RWPE2 (cell line): ENCODE results near the gene DTL.

Source experiments
- ATAC-seq: fragments of 200-7000 bp; cut with Tn5 transposase; 3 replicates; pipeline ENCODE4 v1.9.1; 2021; ENCODE audit warnings: low read depth
- DNase-seq: peaks from one replicate; pipeline ENCODE4 v3.0.0-alpha.2; 2020; ENCODE audit warnings: low spot score
- H3K27ac ChIP-seq: fragments of 450-650 bp; 2 replicates; pipeline ENCODE4 v1.5.1; 2017; ENCODE audit warnings: mild to moderate bottlenecking; ENCODE audit not compliant: poor library complexity, severe bottlenecking
- H3K27me3 ChIP-seq: fragments of 250-450 bp; sonication (Bioruptor Pico); 2 replicates; pipeline ENCODE4 v1.5.1; 2021; ENCODE audit warnings: mild to moderate bottlenecking, moderate library complexity; ENCODE audit not compliant: insufficient read depth, poor library complexity, severe bottlenecking
- H3K36me3 ChIP-seq: fragments of 250-450 bp; sonication (Bioruptor Pico); 2 replicates; pipeline ENCODE4 v1.5.1; 2020; ENCODE audit warnings: low read depth, mild to moderate bottlenecking, moderate library complexity
- H3K4me1 ChIP-seq: fragments of 250-450 bp; sonication (Bioruptor Pico); 2 replicates; pipeline ENCODE4 v1.5.1; 2021; ENCODE audit warnings: mild to moderate bottlenecking, moderate library complexity; ENCODE audit not compliant: insufficient read depth, poor library complexity, severe bottlenecking
- H3K4me3 ChIP-seq: fragments of 250-450 bp; sonication (Bioruptor Pico); 2 replicates; pipeline ENCODE4 v1.5.1; 2021; ENCODE audit warnings: mild to moderate bottlenecking, moderate library complexity; ENCODE audit not compliant: severe bottlenecking
- H3K9me3 ChIP-seq: fragments of 250-450 bp; sonication (Bioruptor Pico); 2 replicates; pipeline ENCODE4 v1.5.1; 2021; ENCODE audit warnings: mild to moderate bottlenecking, moderate library complexity; ENCODE audit not compliant: severe bottlenecking
- TF ChIP-seq, protein P1 (sequence below): fragments of 450-650 bp; IDR thresholded peaks from one replicate; pipeline ENCODE4 v1.5.1; 2017; ENCODE audit warnings: mild to moderate bottlenecking, moderate library complexity; ENCODE audit not compliant: poor library complexity, severe bottlenecking

The DTL gene

DNA sequence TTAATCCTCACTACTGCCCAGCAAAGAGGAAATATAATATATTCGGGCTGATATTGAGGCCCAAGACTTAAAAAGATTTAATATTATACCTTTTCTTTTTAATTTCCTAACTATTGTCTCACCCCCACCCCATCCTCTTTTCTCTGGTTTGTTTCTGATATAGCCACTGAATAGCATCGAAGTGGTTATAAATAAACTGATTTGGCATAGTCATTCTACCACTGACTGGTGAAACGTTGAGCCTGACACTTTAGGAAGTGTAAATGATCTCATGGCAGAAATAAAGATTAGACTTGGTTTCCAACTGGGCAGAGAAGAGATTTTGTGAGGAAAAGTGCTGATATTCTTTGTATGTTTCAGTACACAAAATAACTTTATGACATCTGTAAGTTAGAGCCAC lies 39.3 kb downstream of the DTL start:
- Histone ChIP-seq H3K4me3 (no peak overlapping the region), H3K36me3 (peaks cover 55% of the 10 kb centered on the region), H3K9me3 (no peaks in the 10 kb centered on the region), H3K4me1 (no peaks in the 10 kb centered on the region), H3K27me3 (no peaks in the 10 kb centered on the region), H3K27ac (no peak overlapping the region)
- TF ChIP-seq, protein P1, sequence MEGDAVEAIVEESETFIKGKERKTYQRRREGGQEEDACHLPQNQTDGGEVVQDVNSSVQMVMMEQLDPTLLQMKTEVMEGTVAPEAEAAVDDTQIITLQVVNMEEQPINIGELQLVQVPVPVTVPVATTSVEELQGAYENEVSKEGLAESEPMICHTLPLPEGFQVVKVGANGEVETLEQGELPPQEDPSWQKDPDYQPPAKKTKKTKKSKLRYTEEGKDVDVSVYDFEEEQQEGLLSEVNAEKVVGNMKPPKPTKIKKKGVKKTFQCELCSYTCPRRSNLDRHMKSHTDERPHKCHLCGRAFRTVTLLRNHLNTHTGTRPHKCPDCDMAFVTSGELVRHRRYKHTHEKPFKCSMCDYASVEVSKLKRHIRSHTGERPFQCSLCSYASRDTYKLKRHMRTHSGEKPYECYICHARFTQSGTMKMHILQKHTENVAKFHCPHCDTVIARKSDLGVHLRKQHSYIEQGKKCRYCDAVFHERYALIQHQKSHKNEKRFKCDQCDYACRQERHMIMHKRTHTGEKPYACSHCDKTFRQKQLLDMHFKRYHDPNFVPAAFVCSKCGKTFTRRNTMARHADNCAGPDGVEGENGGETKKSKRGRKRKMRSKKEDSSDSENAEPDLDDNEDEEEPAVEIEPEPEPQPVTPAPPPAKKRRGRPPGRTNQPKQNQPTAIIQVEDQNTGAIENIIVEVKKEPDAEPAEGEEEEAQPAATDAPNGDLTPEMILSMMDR: no peak
- DNase-seq (no peak), ATAC-seq (no peak)

DNA sequence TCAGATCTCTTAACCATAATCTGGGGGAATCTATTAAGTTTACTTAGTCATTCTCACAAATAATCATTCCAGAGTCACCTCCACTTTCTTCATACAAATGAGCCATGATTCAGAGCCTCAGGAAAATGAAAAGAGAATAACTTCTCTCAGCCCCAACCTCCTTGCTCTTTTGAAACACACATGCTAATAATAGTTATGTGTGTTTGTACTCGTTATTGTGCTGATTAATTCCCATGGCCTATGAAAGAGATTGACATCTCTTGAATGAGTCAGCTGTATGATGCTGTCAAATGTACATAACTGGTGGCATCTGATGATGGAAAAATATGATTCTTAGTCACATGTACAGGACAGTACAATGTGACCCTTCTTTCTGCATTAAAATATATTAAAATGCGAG lies 41.5 kb downstream of the DTL start:
- no peaks in the 10 kb centered on the region for H3K4me1 ChIP-seq
- ATAC-seq: no peak
- DNase-seq: no peak
- no peak overlapping the region for H3K27ac ChIP-seq
- TF ChIP-seq, protein P1: no peak
- H3K4me3 ChIP-seq: no peak overlapping the region
- peaks cover 56% of the 10 kb centered on the region for H3K36me3 ChIP-seq
- H3K9me3 ChIP-seq: no peaks in the 10 kb centered on the region
- no peaks in the 10 kb centered on the region for H3K27me3 ChIP-seq

DNA sequence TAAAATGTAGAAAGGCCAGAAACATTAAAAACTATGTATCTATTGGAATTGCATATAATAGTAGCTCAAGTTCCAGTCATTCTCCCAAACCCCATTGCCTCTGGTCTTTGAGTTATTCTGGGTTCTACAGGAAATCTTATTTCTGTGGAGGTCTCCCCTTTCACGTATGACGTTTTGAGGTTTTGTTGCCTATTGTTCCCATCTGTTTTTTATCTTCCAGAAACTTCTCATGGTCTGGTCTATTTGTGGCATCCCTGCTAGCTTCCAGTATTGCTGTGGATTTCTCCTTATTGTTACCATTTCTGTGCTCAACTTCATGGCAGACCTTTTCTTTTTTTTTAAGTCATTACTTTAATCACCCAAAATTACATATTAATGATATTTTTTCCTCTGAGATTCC lies 43.3 kb downstream of the DTL start:
- Histone ChIP-seq H3K27me3 (no peaks in the 10 kb centered on the region), H3K4me3 (no peak overlapping the region), H3K4me1 (no peaks in the 10 kb centered on the region), H3K36me3 (peaks cover 49% of the 10 kb centered on the region), H3K27ac (no peak overlapping the region), H3K9me3 (no peaks in the 10 kb centered on the region)
- ATAC-seq: no peak
- TF ChIP-seq, protein P1: no peak
- no peak for DNase-seq

DNA sequence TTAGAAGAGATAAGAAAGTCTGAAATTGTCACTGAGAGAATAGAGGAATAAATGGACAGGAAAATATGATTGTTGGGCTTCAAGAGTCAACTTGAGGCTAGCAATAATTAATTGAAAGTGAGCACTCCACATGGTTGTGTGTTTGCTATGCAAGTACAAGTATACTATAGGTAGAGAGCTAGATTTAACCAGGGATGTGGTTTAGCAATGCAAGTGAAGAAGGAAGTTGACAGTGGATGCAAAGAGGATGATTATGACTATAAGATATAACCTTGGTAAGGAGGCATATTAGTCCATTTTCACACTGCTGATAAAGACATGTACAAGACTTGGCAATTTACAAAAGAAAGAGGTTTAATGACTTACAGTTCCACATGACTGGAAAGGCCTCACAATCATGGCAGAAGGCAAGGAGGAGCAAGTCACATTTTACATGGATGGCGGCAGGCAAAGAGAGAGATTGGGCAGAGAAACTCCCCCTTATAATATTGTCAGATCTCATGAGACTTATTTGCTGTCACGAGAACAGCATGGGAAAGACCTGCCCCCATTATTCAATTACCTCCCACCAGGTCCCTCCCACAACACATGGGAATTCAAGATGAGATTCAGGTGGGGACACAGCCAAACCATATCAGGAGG lies 47.3 kb downstream of the DTL start:
- Histone ChIP-seq H3K4me3 (no peak overlapping the region), H3K9me3 (no peaks in the 10 kb centered on the region), H3K27ac (no peak overlapping the region), H3K4me1 (peaks cover 2% of the 10 kb centered on the region), H3K27me3 (no peaks in the 10 kb centered on the region), H3K36me3 (peaks cover 36% of the 10 kb centered on the region)
- DNase-seq (no peak), ATAC-seq (no peak)
- TF ChIP-seq, protein P1: no peak

DNA sequence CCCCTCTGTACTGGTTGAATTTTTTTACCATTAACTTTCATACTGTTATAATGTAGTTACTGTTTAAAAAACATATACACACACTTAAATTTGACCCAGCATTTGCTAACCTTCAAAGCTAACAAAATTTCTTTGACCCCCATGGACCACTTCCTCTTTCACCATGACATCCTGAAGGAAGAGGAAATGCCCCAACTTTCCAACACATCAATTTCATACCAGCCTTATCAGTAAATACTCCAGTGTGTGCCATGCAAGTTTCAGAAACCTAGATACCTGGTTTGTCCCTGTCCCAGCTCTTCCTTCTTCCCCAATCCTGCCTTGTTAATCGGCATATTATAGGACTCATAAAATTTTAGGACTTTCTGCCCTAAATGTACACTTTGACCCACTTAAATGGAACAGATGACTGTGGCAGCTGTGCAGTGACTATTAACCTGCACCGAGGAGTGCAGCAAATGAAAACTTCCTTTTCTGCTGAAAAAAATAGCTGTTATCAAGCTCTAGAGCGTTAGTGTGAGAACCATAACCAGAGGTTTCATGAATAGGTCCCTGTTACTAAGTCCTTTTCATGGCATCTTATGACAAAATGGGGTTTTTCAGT lies 54.1 kb downstream of the DTL start:
- ATAC-seq (no peak), DNase-seq (no peak)
- Histone ChIP-seq H3K4me1 (peaks cover 6% of the 10 kb centered on the region), H3K27ac (no peak overlapping the region), H3K9me3 (no peaks in the 10 kb centered on the region), H3K4me3 (no peak overlapping the region), H3K36me3 (peaks cover 3% of the 10 kb centered on the region), H3K27me3 (no peaks in the 10 kb centered on the region)
- TF ChIP-seq, protein P1: no peak
